Epithelial cell of esophagus (primary cell): ENCODE measurements around the gene TBC1D5.
A peak's percentile ranks its signal among the peaks of the same experiment; 100 is the strongest.
"Not testable (repeated sequence)": the region's sequence is repeated elsewhere in the genome, so short reads cannot be mapped to it uniquely, and the experiment has no call there.

Experiments
- DNase-seq: peaks from one replicate; pipeline ENCODE4 v3.0.0; 2010; ENCODE audit warnings: low read depth
- H3K4me3 ChIP-seq: 2 replicates; pipeline ENCODE4 v1.5.1; 2011; ENCODE audit warnings: mild to moderate bottlenecking, low read length, control low read depth
- CTCF ChIP-seq: IDR thresholded peaks from 2 replicates; pipeline ENCODE4 v1.5.1; 2011; ENCODE audit warnings: low read depth, mild to moderate bottlenecking, low read length, control low read depth, inconsistent platforms; ENCODE audit not compliant: insufficient read depth; ENCODE audit errors: missing control alignments

Gene TBC1D5

GRCh38 chr3:17632401-17633100, 109.9 kb downstream of the TBC1D5 start:
- peak; percentile 81 for DNase-seq
- no peak for TF ChIP-seq CTCF
- H3K4me3 ChIP-seq: no peak overlapping the region

GRCh38 chr3:17631609-17632008, 110.8 kb downstream of the TBC1D5 start:
- no peak for DNase-seq
- no peak for TF ChIP-seq CTCF
- H3K4me3 ChIP-seq: no peak overlapping the region

- DNase-seq: no peak
- H3K4me3 ChIP-seq: no peak overlapping the region
Observed at GRCh38 chr3:17629400-17629799, 113.0 kb downstream of the TBC1D5 start.

GRCh38 chr3:17626395-17626794, 116.0 kb downstream of the TBC1D5 start:
- DNase-seq: no peak
- H3K4me3 ChIP-seq: no peak overlapping the region
- no peak for TF ChIP-seq CTCF

More at GRCh38 chr3:17629400-17629799, 113.0 kb downstream of the TBC1D5 start:
- TF ChIP-seq CTCF: no peak

- H3K4me3 ChIP-seq: no peak overlapping the region
- no peak for TF ChIP-seq CTCF
- DNase-seq: no peak
Observed at GRCh38 chr3:17625133-17625532, 117.3 kb downstream of the TBC1D5 start.

DNA sequence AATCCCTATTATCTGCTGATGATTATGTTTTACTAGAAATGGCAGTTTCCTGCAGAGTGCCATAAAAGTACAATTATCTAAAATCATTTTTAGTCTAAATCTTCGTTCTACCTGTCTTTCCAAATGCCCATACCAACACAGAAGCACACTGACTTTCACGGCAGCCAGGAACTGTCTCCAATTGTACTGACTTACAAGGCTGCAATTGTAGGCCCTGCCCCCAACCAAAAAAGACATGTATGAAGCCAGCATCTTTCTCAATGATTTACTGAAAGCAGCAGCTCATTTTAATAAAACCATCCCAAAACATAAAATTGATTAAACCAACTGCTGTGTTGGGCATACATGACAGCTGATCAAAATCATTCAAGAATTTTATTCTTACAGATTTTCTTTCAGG, 119.0 kb downstream of the TBC1D5 start:
- no peak for TF ChIP-seq CTCF
- DNase-seq: no peak
- H3K4me3 ChIP-seq: no peak overlapping the region

DNA sequence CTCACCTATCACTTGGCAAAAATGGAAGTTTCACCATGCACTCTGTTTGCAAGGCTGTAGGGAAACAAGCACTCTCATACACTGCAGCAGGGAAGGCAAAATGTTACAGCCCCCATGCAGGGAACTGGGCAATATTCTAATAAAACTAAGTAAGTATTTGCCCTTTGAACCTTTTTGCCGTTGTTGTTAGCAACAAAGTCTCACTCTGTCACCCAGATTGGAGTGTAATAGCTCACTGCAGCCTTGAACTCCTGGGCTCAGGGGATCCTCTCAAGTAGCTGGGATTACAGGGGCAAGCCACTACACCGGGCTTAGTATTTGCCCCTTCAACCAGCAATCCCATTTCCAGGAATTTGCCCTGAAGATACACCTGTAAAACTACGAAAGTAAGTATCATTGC, 122.5 kb downstream of the TBC1D5 start:
- H3K4me3 ChIP-seq: no peak overlapping the region
- no peak for TF ChIP-seq CTCF
- no peak for DNase-seq

DNA sequence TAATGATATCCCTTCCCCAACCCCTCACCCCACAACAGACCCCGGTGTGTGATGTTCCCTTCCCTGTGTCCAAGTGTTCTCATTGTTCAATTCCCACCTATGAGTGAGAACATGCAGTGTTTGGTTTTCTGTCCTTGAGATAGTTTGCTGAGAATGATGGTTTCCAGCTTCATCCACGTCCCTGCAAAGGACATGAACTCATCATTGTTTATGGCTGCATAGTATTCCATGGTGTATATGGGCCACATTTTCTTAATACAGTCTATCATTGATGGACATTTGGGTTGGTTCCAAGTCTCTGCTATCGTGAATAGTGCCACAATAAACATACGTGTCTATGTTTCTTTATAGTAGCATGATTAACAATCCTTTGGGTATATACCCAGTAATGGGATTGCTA, 129.4 kb downstream of the TBC1D5 start:
- not testable (repeated sequence) for DNase-seq, H3K4me3 ChIP-seq
